ENCODE data around the gene APOBEC3A. TPM values are rescaled to one million over a fixed set of nuclear protein-coding genes. Genes with fewer than 3 reads are reported as not detected.

The APOBEC3A gene
- polyA plus RNA-seq, 1 of the 3 experiments (the other 2 are of a cell fraction) = not detected

GRCh38 chr22:38924347-38924952, 33.0 kb upstream of the APOBEC3A start (continued):
- TF ChIP-seq USF2 (IDR thresholded peaks at IDR 0.05; ENCODE audit: borderline replicate concordance, low read depth, low read length) (no peak), RFX5 (IDR thresholded peaks at IDR 0.05; ENCODE audit: low read length) (no peak), TEAD4 (IDR thresholded peaks at IDR 0.05; ENCODE audit: borderline replicate concordance, insufficient read depth) (peak; percentile 51; the same call in 1 of the 2 replicates), POLR2AphosphoS5 (IDR thresholded peaks at IDR 0.05; ENCODE audit: low read depth, low read length) (no peak), MEF2A (IDR thresholded peaks at IDR 0.05; ENCODE audit: borderline replicate concordance, low read depth) (peak; percentile 61; the same call in 1 of the 2 replicates), RCOR1 (IDR thresholded peaks at IDR 0.05; ENCODE audit: low read length) (0 out of 2 replicates have a peak, but pooled peaks have one; percentile 8), RAD21 (IDR thresholded peaks at IDR 0.05; ENCODE audit: low read length) (no peak), NRF1 (IDR thresholded peaks at IDR 0.05; ENCODE audit: low read depth, low read length) (no peak)
- TF ChIP-seq, protein P1, sequence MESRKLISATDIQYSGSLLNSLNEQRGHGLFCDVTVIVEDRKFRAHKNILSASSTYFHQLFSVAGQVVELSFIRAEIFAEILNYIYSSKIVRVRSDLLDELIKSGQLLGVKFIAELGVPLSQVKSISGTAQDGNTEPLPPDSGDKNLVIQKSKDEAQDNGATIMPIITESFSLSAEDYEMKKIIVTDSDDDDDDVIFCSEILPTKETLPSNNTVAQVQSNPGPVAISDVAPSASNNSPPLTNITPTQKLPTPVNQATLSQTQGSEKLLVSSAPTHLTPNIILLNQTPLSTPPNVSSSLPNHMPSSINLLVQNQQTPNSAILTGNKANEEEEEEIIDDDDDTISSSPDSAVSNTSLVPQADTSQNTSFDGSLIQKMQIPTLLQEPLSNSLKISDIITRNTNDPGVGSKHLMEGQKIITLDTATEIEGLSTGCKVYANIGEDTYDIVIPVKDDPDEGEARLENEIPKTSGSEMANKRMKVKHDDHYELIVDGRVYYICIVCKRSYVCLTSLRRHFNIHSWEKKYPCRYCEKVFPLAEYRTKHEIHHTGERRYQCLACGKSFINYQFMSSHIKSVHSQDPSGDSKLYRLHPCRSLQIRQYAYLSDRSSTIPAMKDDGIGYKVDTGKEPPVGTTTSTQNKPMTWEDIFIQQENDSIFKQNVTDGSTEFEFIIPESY (IDR thresholded peaks at IDR 0.05; ENCODE audit: borderline replicate concordance, low read depth) = no peak

DNA sequence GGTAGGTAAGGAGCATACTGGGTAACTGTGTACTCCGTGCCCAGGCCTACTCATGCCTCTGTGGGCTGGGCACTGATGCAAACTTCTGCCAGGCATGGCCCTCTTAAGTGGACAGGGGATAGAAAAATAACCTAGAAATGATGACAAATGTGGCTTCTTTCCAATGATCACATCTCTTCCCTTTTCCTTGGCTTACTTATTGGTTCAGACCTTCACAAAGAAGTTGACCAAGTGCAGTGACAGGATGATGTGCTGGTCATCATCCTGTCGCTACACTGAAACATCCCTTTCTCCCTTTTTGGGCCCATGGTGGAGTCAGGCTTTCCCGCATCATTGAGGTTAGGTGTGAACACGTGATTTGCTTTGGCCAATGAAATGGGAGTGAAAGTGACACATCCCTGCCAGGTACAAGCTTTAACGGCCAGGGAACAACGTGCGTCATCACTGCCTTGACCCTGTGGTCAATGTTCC, 31.8 kb upstream of the APOBEC3A start:
- Histone ChIP-seq H4K20me1 (ENCODE audit: insufficient read depth) (peaks cover 4% of the 10 kb centered on the region; the same call in 1 of the 2 replicates), H2AFZ (ENCODE audit: low read depth) (no peak overlapping the region), H3K9me2 (no peaks in the 10 kb centered on the region), H3K27me3 (ENCODE audit: insufficient read depth) (no peaks in the 10 kb centered on the region), H3F3A (replicated peaks; ENCODE audit: insufficient read depth) (peaks cover 16% of the 10 kb centered on the region), H3K4me3 (ENCODE audit: low read depth in 2 of 2, low read length in 1 of 2) (no peak overlapping the region), H3K9ac (no peak overlapping the region), H3K27ac (ENCODE audit: low read depth in 2 of 2, low read length in 1 of 2) (no peak overlapping the region), H3K4me2 (no peak overlapping the region), H3K4me1 (ENCODE audit: control insufficient read depth in 1 of 2, insufficient read depth in 2 of 2, low read depth in 1 of 2, low read length in 1 of 2) (peaks cover 13 to 15% of the 10 kb centered on the region in 2 experiments; a peak in 3 of 4 replicates), H3K36me3 (replicated peaks in 1 of 2; ENCODE audit: control insufficient read depth in 1 of 2, insufficient read depth in 2 of 2, low read length in 1 of 2) (no peaks in the 10 kb centered on the region), H3K9me3 (no peaks in the 10 kb centered on the region), H3K79me2 (ENCODE audit: insufficient read depth) (no peaks in the 10 kb centered on the region)
- WGBS (ENCODE audit: low lambda C conversion rate) = 42% methylated on average over 1 of the region's 7 CpGs
- DNase-seq = no peak
- ChIA-PET POLR2A (no interaction called here), CTCF (interaction anchor here (1.3 to 2.0 kb wide), 4 partner anchors 23 to 72 kb away, joined by 3 to 14 read pairs (median 4); partner anchors contain the start of gene CBX6)
- TF ChIP-seq FOSL2 (IDR thresholded peaks at IDR 0.05; ENCODE audit: borderline replicate concordance, low read depth) (no peak), NFIC (IDR thresholded peaks at IDR 0.05; ENCODE audit: borderline replicate concordance) (peak; percentile 36), PBX3 (IDR thresholded peaks at IDR 0.05) (0 out of 2 replicates have a peak, but pooled peaks have one; percentile 10)
